GM18498 (cell line): Measurements from ENCODE around the gene NABP2.

ENCODE experiments used
- ATAC-seq: cut with Tn5 transposase; IDR thresholded peaks from one replicate; pipeline ENCODE4 v1.9.1; 2021; ENCODE audit warnings: mild to moderate bottlenecking, moderate library complexity; ENCODE audit not compliant: unreplicated experiment

NABP2 gene

GRCh38 chr12:56212361-56212760, 11.8 kb upstream of the NABP2 start:
- ATAC-seq, result no peak

DNA sequence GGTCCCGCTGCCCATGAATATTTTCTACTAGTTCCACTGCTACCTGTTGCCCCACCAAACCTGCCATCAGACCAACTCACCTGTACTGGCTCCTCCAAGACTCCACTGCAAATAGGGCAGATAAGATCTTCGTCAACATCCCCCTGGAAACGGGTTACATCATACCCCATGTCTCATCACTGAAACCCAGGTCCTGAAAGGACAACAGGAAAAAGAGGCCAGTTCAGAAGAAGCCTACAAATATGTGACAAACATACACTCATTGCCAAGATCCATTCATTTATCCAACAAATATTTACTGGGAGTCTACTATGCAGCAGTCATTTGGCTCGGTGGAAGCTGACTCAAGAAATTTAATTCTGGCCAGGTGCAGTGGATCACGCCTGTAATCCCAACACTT, 10.3 kb upstream of the NABP2 start:
- no peak for ATAC-seq

- no peak for ATAC-seq
Measured at GRCh38 chr12:56216461-56216860, 7.7 kb upstream of the NABP2 start.

GRCh38 chr12:56219840-56220239, 4.3 kb upstream of the NABP2 start:
- no peak for ATAC-seq

GRCh38 chr12:56220611-56221231, 3.4 kb upstream of the NABP2 start:
- no peak for ATAC-seq

DNA sequence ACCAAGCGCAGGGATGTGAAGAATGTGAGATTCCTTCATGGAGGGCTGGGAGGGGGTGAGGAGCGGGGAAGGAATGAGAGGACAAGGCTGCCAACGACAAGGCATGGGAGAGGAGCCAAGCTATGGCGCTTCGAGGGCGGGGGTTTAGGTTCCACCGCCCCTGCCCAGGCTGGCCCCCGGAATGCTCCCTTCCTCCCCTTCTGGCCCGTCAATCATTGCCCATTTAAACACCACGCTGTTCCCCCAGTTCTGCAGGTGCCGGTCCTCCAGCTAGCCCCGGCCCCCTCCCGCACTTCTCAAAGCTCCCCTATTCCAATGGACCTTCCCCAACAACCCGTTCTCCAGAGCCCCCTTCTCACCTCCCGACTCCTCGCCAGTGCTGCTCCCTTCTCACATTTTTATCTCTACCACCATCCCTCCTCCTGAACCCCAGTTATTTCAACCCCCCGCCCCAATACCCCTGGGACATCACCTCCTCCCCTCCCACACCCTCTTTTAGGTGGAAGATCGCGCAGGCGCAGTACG, 2.8 kb upstream of the NABP2 start:
- ATAC-seq, result peak; percentile 29

- ATAC-seq, result peak; percentile 79
Measured at GRCh38 chr12:56221757-56222530, 2.2 kb upstream of the NABP2 start, which contains the start of gene RNF41. Gene RNF41, minus strand, starts transcription at chr12:56221922. Its CDS starts 7,875 bp downstream, at chr12:56214047.

DNA sequence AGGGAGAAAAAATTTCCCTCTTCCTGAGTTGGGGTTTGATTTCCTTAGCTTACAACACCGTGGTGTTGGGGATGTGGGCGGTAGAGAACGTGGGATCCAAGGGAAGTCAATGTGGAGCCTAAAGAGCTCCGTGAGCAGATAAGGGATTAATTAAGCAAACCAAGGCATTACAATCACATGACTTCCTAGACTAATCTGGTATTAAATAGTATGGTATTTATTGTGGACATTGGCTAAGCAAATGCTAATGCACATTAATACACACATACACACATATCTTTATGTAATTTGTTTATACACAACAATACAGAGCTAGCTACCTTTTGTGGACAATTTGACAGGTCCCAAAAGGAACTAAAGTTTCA, 1.6 kb upstream of the NABP2 start:
- no peak for ATAC-seq

DNA sequence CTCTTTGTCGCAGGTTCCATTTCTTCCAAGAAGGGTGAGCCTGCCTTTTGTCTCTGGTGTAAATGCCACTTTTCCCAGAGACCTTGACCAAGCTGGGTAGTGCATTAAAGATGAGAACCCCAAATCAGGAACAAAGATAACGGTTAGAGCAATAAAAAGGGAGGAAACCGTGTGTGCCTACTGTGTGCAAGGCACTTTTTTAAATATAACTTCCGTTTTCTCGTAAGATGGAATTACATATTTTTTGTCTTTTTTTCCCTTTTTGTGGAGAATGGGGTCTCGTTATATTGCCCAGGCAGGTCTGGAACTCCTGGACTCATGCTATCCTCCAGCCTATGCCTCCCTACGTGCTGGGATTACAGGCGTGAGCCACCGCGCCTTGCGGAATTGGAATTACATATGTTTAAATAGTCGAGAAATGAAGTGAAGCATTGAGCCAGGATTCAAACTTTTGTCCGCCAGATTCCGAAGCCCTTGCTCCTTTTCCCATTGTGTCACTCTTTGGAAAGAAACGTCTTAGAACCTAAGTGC, 506 bp upstream of the NABP2 start:
- no peak for ATAC-seq

DNA sequence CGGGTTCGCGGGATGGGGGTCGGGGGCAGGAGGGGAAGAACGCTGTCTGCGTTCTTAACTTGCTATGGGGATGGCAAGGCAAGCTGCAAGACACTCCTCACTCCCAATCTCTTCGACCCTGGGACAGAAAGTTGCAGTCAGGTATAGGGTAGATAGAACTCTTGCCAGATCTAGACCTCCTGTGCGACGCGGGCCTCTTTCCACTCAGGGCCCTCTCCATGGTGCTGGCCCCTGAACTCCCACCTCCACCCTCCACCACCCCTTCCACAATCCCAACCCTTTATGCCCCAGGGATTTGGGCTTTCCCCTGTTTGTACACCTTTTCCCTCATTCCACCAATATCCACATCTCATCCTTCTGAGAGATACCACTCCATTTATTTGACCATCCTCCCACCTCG, 812 bp downstream of the NABP2 start:
- ATAC-seq, result no peak

DNA sequence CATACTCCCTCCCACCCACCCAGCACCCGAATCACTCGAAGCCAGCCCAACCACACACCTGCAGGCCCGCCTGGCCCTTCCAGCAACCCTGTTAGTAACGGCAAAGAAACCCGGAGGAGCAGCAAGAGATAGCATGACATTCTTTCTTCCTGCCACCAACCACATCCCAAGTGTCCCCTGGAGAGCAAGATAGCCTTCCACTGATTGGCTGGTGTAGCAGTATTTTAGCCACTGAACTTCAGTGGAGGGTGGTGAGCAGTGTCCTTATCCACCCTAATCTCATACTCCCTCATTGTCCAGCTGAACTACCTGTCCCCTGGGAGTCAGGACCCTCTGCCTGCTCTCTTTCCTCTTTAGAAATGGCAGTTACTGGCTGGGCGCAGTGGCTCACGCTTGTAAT, 4.9 kb downstream of the NABP2 start:
- no peak for ATAC-seq

GRCh38 chr12:56229916-56230431, 5.8 kb downstream of the NABP2 start, which contains the start of gene SLC39A5:
Gene SLC39A5, plus strand, starts transcription at chr12:56230051. Its CDS starts 1,224 bp downstream, at chr12:56231275.
- no peak for ATAC-seq

DNA sequence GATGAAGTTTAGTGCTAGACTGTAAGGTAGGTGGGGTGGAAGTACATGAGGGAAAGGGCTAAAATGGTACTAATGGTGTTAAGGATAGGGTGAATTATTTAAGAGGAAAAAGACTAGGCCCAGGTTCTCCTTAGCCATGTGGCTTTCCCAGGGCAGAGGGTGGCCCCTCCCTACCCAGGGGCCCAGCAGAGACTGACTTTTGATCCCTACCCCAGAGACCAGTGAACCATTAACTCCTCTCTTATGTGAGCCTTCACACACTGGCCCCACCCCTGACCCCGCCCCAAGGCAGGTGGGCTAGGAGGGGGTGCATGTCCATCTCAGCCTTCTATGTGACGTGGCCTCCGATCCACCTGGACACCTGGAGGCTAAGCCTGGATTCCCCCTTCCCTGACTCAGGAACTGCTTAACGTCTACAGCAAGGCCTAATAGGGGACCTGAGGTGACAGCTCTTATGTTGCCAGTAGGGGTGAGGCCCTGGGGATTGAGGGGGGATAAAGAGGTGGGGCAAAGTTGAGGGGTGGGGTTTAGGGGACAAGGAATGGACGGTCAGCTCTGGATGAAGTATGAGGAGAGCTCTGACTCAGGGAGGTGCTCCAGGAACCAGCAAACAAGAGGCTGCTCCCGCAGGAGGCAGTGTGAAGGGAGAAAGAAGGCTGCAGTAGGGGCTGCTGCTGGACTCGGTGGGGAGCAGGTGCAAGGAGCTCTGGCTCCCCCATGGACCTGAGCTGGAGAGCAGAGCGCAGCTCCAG, 6.5 kb downstream of the NABP2 start:
- no peak for ATAC-seq

- no peak for ATAC-seq
Measured at GRCh38 chr12:56231184-56231582, 7.0 kb downstream of the NABP2 start.

- no peak for ATAC-seq
Measured at GRCh38 chr12:56234746-56235436, 10.7 kb downstream of the NABP2 start.

- ATAC-seq, result no peak
Measured at GRCh38 chr12:56236091-56236490, 11.9 kb downstream of the NABP2 start.

DNA sequence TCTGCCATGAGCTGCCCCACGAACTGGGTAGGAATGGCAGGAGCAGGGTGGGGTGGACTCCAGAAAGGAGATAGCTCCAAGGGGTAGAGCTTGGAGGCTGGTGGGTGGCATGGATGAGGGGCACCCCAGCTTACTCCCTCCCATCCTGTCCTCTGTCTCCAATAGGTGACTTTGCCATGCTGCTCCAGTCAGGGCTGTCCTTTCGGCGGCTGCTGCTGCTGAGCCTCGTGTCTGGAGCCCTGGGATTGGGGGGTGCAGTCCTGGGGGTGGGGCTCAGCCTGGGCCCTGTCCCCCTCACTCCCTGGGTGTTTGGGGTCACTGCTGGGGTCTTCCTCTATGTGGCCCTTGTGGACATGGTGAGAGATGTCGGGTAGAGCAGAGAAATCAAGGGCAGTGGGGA, 12.8 kb downstream of the NABP2 start:
- no peak for ATAC-seq

- no peak for ATAC-seq
Measured at GRCh38 chr12:56237552-56237951, 13.4 kb downstream of the NABP2 start.

- ATAC-seq, result no peak
Measured at GRCh38 chr12:56241424-56242303, 17.5 kb downstream of the NABP2 start.
